GM23248 (cell line): ENCODE data around the gene CWF19L2.

Experiments used
- EZH2 ChIP-seq: fragments of 200-600 bp; sonication (generic); IDR thresholded peaks from 2 replicates; pipeline ENCODE4 v1.6.1; 2018; ENCODE audit warnings: antibody characterized with exemption, mild to moderate bottlenecking; ENCODE audit not compliant: insufficient read depth, poor library complexity, severe bottlenecking
- EZH2phosphoT487 ChIP-seq: fragments of 200-600 bp; sonication (generic); IDR thresholded peaks from 2 replicates; pipeline ENCODE4 v1.6.1; 2018; ENCODE audit warnings: antibody characterized with exemption, moderate library complexity, mild to moderate bottlenecking, low read depth; ENCODE audit not compliant: insufficient read depth

GRCh38 chr11:107504981-107505380, 47.4 kb upstream of the CWF19L2 start:
- TF ChIP-seq EZH2phosphoT487, result no peak
- TF ChIP-seq EZH2, result no peak
